NCI-H2227 (cell line): ENCODE results near the gene OR4N2.
"Not testable (repeated sequence)": the region's sequence is repeated elsewhere in the genome, so short reads cannot be mapped to it uniquely, and the experiment has no call there.

Source experiments
- DNase-seq: peaks from one replicate; lab custom pipeline; 2025; ENCODE audit not compliant: unreplicated experiment; lab: John Stamatoyannopoulos, UW

Gene OR4N2

GRCh38 chr14:19834203-19834848 is 30.8 kb downstream of the OR4N2 start:
- DNase-seq: not testable (repeated sequence)

DNA sequence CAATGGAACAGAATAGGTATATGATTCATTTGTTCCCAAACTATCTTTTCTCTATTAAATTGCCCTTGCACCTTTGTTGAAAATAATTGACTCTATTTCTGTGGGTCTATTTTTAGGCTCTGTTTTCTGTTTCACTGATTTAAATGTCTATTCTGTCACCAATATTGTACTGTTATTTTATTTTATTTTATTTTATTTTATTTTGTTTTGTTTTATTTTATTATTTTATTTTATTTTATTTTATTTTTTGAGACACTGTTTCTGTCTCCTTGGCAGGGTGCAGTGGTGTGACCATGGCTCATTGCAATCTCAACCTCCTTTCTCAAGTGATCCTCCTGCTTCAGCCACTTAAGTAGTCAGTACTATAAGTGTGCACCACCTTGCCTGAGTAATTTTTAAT is 34.9 kb downstream of the OR4N2 start:
- no peak for DNase-seq

DNA sequence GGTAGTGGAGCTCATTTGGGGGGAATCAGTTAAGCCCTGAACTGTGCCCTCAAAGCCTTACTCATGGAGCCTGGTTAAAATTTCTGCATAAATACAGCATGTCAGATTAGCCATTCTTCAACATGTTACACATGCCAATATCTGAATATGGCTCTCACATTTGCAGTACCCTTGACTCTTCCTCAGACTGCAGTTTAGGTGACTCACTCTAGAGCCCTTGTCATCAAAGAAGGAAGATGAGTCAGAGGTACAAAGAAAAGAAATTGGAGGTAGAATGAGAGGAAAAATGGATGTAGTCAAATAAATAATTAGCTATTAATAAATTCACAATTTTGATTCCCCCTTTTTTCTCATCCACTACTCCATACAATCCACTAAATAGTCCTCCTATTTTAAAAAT is 47.8 kb downstream of the OR4N2 start:
- DNase-seq: no peak

DNA sequence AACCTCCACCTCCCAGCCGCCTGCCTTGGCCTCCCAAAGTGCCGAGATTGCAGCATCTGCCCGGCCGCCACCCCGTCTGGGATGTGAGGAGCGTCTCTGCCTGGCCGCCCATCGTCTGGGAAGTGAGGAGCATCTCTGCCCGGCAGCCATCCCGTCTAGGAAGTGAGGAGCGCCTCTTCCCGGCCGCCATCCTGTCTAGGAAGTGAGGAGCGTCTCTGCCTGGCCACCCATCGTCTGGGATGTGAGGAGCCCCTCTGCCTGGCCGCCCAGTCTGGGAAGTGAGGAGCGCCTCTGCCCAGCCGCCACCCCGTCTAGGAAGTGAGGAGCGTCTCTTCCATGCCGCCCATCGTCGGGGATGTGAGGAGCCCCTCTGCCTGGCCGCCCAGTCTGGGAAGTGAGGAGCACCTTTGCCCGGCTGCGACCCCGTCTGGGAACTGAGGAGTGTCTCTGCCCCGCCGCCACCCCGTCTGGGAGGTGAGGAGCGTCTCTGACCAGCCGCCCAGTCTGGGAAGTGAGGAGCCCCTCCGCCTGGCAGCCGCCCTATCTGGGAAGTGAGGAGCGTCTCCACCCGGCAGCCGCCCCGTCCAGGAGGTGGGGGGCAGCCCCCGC is 62.6 kb downstream of the OR4N2 start:
- DNase-seq: not testable (repeated sequence)

GRCh38 chr14:19873178-19873577 is 69.6 kb downstream of the OR4N2 start:
- no peak for DNase-seq

GRCh38 chr14:19874842-19875241 is 71.3 kb downstream of the OR4N2 start, which contains the start of gene OR4K2:
TSS of gene OR4K2 (plus strand) at chr14:19875142. CDS start at chr14:19876268, 1,126 bp downstream.
- DNase-seq: no peak

DNA sequence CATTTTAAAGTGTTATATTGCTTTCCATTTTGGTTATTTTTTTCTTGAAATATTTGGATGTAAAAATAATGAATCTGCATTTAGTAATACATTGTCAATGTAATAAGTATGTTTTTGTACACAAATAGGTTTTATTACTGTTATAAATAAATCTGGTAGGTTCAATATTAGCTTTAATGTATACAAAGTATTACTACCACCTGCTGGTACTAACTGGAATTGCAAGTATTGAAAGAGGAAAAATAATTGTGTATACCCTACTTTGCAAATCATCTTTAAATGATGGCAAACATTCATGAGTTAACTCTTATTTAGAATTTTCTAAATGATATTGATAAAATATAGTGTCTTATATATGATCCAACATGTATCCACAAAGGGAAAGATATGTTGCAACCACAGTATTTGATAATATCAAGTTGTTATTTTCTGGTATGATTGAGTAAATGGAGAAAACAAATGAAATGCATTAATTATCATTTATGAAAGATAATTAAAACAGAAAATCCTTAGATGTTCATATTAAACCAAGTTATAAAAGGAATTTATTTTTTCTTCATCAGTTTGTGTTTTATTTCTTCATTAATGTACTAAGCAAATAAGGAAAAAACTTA is 74.6 kb downstream of the OR4N2 start:
- DNase-seq: no peak
